ENCODE results near the gene MC1R. TPM values are rescaled to one million over a fixed set of nuclear protein-coding genes. Genes with fewer than 3 reads are reported as not detected.
"Not testable (repeated sequence)": the region's sequence is repeated elsewhere in the genome, so short reads cannot be mapped to it uniquely, and the experiment has no call there.

The MC1R gene
- total RNA-seq, 4 donors from 2014 or later, result 0.77 to 6.2 (median 5.4) TPM

GRCh38 chr16:89962754-89963498, 44.3 kb downstream of the MC1R start:
- DNase-seq, result no peak
- Histone ChIP-seq H3K4me1 (no peaks in the 10 kb centered on the region), H3K36me3 (no peaks in the 10 kb centered on the region), H3K27me3 (no peaks in the 10 kb centered on the region), H3K27ac (no peak overlapping the region), H3K9me3 (no peaks in the 10 kb centered on the region), H3K4me3 (no peak overlapping the region)
- intact Hi-C loops (cut with DNase I; ENCODE audit: low total_unique reads), result no loop called here
- TF ChIP-seq POLR2A (IDR thresholded peaks at IDR 0.05), result no peak
- TF ChIP-seq, protein P1, sequence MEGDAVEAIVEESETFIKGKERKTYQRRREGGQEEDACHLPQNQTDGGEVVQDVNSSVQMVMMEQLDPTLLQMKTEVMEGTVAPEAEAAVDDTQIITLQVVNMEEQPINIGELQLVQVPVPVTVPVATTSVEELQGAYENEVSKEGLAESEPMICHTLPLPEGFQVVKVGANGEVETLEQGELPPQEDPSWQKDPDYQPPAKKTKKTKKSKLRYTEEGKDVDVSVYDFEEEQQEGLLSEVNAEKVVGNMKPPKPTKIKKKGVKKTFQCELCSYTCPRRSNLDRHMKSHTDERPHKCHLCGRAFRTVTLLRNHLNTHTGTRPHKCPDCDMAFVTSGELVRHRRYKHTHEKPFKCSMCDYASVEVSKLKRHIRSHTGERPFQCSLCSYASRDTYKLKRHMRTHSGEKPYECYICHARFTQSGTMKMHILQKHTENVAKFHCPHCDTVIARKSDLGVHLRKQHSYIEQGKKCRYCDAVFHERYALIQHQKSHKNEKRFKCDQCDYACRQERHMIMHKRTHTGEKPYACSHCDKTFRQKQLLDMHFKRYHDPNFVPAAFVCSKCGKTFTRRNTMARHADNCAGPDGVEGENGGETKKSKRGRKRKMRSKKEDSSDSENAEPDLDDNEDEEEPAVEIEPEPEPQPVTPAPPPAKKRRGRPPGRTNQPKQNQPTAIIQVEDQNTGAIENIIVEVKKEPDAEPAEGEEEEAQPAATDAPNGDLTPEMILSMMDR (IDR thresholded peaks at IDR 0.05), result no peak

DNA sequence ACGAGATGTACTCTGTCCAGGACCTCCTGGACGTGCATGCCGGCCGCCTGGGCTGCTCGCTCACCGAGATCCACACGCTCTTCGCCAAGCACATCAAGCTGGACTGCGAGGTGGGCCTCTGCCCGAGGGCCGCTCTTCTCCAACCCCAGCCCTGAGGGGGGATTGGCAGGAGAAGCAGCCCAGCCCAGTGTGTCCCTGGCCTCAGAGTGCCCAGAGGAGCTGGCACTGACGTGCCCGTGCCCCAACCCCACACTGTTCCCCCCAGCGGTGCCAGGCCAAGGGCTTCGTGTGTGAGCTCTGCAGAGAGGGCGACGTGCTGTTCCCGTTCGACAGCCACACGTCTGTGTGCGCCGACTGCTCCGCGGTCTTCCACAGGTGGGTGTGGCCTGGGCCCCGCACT, 45.5 kb downstream of the MC1R start:
- Histone ChIP-seq H3K4me3 (no peak overlapping the region), H3K27me3 (no peaks in the 10 kb centered on the region), H3K9me3 (no peaks in the 10 kb centered on the region), H3K4me1 (no peaks in the 10 kb centered on the region), H3K36me3 (no peaks in the 10 kb centered on the region), H3K27ac (no peak overlapping the region)
- DNase-seq, result no peak
- TF ChIP-seq, protein P1 (IDR thresholded peaks at IDR 0.05), result no peak
- no peak for TF ChIP-seq POLR2A (IDR thresholded peaks at IDR 0.05)
- intact Hi-C loops (cut with DNase I; ENCODE audit: low total_unique reads), result no loop called here

DNA sequence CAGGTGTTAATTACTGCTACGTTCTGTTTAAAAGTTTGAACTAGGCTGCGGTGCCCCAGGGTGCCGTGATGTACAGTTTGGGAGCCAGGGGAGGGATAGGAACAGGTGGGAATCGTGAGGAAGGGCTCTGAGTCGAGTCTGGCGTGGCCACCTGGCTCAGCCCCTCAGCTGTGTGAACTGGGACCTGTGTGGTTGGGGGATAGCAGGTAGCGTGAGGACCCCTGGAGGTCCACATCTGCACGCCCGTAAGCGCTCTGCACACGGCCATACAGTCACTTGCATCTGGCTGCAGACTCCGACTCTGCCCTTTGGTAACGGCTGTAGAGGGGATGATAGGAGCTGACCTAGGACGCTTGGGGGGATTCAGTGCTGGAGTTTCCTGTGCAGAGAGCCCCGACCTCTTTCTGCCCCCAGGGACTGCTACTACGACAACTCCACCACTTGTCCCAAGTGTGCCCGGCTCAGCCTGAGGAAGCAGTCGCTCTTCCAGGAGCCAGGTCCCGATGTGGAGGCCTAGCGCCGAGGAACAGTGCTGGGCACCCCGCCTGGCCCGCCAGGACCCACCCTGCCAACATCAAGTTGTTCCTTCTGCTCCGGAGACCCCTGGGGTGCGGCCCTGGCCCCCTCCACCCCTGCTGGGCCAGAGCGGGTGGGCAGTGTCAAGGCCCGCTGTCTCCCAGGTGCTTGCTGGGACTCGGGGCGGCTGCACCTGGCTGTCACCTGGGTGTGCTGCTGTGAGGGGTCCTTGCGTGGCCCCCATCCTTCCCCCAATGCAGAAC, 47.0 kb downstream of the MC1R start:
- TF ChIP-seq, protein P1 (IDR thresholded peaks at IDR 0.05), result no peak
- no peak for TF ChIP-seq POLR2A (IDR thresholded peaks at IDR 0.05)
- no peaks in the 10 kb centered on the region for H3K27me3 ChIP-seq
- DNase-seq, result no peak
- H3K4me1 ChIP-seq, result no peaks in the 10 kb centered on the region
- intact Hi-C loops (cut with DNase I; ENCODE audit: low total_unique reads), result no loop called here
- no peaks in the 10 kb centered on the region for H3K36me3 ChIP-seq
- H3K27ac ChIP-seq, result no peak overlapping the region
- no peak overlapping the region for H3K4me3 ChIP-seq
- H3K9me3 ChIP-seq, result no peaks in the 10 kb centered on the region

DNA sequence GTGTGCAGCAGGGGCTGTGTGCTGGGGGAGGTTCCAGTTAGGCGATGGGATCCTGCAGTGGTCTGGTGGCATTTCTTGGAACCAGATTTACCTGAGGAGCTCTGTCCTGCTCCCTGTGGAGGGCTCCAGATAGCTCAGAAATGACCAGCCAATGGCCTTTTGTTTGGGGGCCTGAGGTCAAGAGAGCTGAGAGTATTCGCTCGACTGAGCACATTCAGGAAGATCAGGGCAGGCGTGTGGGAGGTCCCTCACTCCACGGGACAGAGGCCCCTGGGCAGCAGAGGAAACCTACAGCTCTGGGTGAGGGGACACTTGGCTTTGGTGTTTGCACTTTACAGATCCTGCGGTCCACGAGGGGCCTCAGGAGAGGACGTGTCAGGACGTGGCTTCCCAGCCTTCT, 48.1 kb downstream of the MC1R start:
- DNase-seq, result no peak
- Histone ChIP-seq H3K36me3 (no peaks in the 10 kb centered on the region), H3K4me3 (no peak overlapping the region), H3K9me3 (no peaks in the 10 kb centered on the region), H3K27me3 (no peaks in the 10 kb centered on the region), H3K27ac (no peak overlapping the region), H3K4me1 (peaks cover 0 to 3% of the 10 kb centered on the region in 2 donors)
- TF ChIP-seq, protein P1 (IDR thresholded peaks at IDR 0.05), result no peak
- no peak for TF ChIP-seq POLR2A (IDR thresholded peaks at IDR 0.05)
- intact Hi-C loops (cut with DNase I; ENCODE audit: low total_unique reads), result no loop called here

GRCh38 chr16:89967436-89967835, 48.8 kb downstream of the MC1R start:
- H3K9me3 ChIP-seq; H3K4me3 ChIP-seq; H3K36me3 ChIP-seq; H3K27me3 ChIP-seq; H3K27ac ChIP-seq; intact Hi-C loops (cut with DNase I; ENCODE audit: low total_unique reads); H3K4me1 ChIP-seq; DNase-seq: not testable (repeated sequence)

DNA sequence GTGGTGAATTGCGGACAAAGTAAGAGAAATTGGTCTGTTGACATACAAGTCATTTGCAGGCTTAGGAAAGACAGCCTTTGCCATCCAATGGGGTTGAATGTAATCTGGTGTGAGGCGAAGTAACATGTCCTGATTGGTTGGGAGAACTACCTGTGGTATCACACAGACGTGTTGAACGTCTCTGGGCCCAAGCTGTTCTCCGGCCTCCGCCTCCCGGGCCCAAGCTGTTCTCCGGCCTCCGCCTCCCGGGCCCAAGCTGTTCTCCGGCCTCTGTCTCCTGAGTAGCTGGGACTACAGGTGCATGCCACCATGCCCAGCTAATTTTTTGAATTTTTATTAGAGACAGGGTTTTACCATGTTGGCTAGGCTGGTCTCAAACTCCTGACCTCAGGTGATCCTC, 49.4 kb downstream of the MC1R start:
- intact Hi-C loops (cut with DNase I; ENCODE audit: low total_unique reads); DNase-seq; H3K27ac ChIP-seq; H3K9me3 ChIP-seq; H3K4me1 ChIP-seq; H3K27me3 ChIP-seq; H3K4me3 ChIP-seq; H3K36me3 ChIP-seq: not testable (repeated sequence)

Data from uterus (tissue), 4 donors.